Prostate gland (tissue), 2 donors: ENCODE results near the gene IL36RN. TPM values are rescaled to one million over a fixed set of nuclear protein-coding genes. Genes with fewer than 3 reads are reported as not detected.

Source experiments
- DNase-seq: peaks from one replicate; pipeline ENCODE4 v3.0.0-alpha.2; 2019; ENCODE audit warnings: low spot score
- H3K27ac ChIP-seq, 2 donors: fragments of 200-600 bp; sonication (generic); 2 replicates each; pipeline ENCODE4 v1.5.1; 2017 to 2019
- H3K27me3 ChIP-seq: fragments of 200-600 bp; sonication (generic); replicated peaks from 2 replicates; pipeline ENCODE4 v1.5.1; 2019; ENCODE audit not compliant: insufficient read depth
- H3K36me3 ChIP-seq, 2 donors: fragments of 200-600 bp; sonication (generic); 1 replicate in 1 of 2; 2 replicates in 1 of 2; pipeline versions ENCODE4 v1.5.1 to v1.8.1; 2017 to 2019
- H3K4me1 ChIP-seq: fragments of 200-600 bp; sonication (generic); replicated peaks from 2 replicates; pipeline ENCODE4 v1.5.1; 2019
- H3K4me3 ChIP-seq, 2 donors: fragments of 200-600 bp; sonication (generic); 2 replicates each; pipeline ENCODE4 v1.5.1; 2017 to 2019
- H3K9me3 ChIP-seq: fragments of 200-600 bp; sonication (generic); 2 replicates; pipeline ENCODE4 v1.5.1; 2017
- CTCF ChIP-seq, 4 experiments: fragments of 200-600 bp in 2 of 4; fragments of 450-650 bp in 2 of 4; sonication (generic) in 2 of 4; IDR thresholded peaks; 1 replicate in 3 of 4; 2 replicates in 1 of 4; pipeline ENCODE4 v1.5.1; 2016 to 2019; ENCODE audit warnings: antibody characterized with exemption in 4 of 4, mild to moderate bottlenecking in 2 of 4, moderate library complexity in 2 of 4
- POLR2A ChIP-seq: fragments of 450-650 bp; IDR thresholded peaks from one replicate; pipeline ENCODE4 v1.6.1; 2016; ENCODE audit warnings: antibody characterized with exemption, mild to moderate bottlenecking
- POLR2AphosphoS5 ChIP-seq: sonication (generic); formaldehyde crosslinking; IDR thresholded peaks from one replicate; pipeline ENCODE4 v1.6.1; 2017; ENCODE audit warnings: antibody characterized with exemption
- WGBS: methylation state at CpG from one replicate; pipeline ENCODE4 v1.1.5; 2018; 5-methylcytosine and 5-hydroxymethylcytosine counted together
- intact Hi-C: fragments of 100-400 bp; cut with DNase I; formaldehyde crosslinking; loops from one replicate; pipeline ENCODE4 v1.14.2; 2022
- total RNA-seq, 2 donors: library from RNA; depleted of rRNA; stranded (reverse); fragments of >200 nt; gene quantifications; one replicate each; pipeline ENCODE4 v1.1.0, GENCODE V29; 2016

Gene IL36RN
- total RNA-seq, 2 donors from 2014 or later: not detected

- WGBS: 78% methylated on average over 6 of the region's 6 CpGs
- no peak for DNase-seq
- H3K9me3 ChIP-seq: no peaks in the 10 kb centered on the region
- TF ChIP-seq POLR2AphosphoS5 (no peak), POLR2A (no peak), CTCF (IDR thresholded peaks at IDR 0.05) (no peak)
- H3K27me3 ChIP-seq: no peaks in the 10 kb centered on the region
- H3K4me1 ChIP-seq: no peaks in the 10 kb centered on the region
- no peak within 1 kb of the TSS for H3K4me3 ChIP-seq
- H3K27ac ChIP-seq: no peak within 1 kb of the TSS
- no peaks in the 10 kb centered on the region for H3K36me3 ChIP-seq
- intact Hi-C loops: no loop called here
Observed at GRCh38 chr2:113052396-113052917, 6.5 kb upstream of the IL36RN start, which contains the start of gene IL36B. IL36B (minus strand) TSS chr2:113052867.

GRCh38 chr2:113053666-113054065, 5.3 kb upstream of the IL36RN start:
- TF ChIP-seq CTCF (IDR thresholded peaks at IDR 0.05) (no peak), POLR2AphosphoS5 (no peak), POLR2A (no peak)
- intact Hi-C loops: no loop called here
- Histone ChIP-seq H3K36me3 (no peaks in the 10 kb centered on the region), H3K27me3 (no peaks in the 10 kb centered on the region), H3K9me3 (no peaks in the 10 kb centered on the region), H3K4me3 (no peak overlapping the region), H3K4me1 (no peaks in the 10 kb centered on the region), H3K27ac (no peak overlapping the region)
- 82% methylated on average over 3 of the region's 3 CpGs for WGBS
- no peak for DNase-seq

- Histone ChIP-seq H3K9me3 (no peaks in the 10 kb centered on the region), H3K4me1 (no peaks in the 10 kb centered on the region), H3K27ac (no peak overlapping the region), H3K36me3 (no peaks in the 10 kb centered on the region), H3K27me3 (no peaks in the 10 kb centered on the region), H3K4me3 (no peak overlapping the region)
- intact Hi-C loops: no loop called here
- DNase-seq: no peak
- TF ChIP-seq CTCF (IDR thresholded peaks at IDR 0.05) (no peak), POLR2A (no peak), POLR2AphosphoS5 (no peak)
Observed at GRCh38 chr2:113054066-113054465, 4.9 kb upstream of the IL36RN start.

GRCh38 chr2:113056521-113056920, 2.5 kb upstream of the IL36RN start:
- no peak overlapping the region for H3K4me3 ChIP-seq
- intact Hi-C loops: no loop called here
- WGBS: 27% methylated on average over 1 of the region's 1 CpG
- H3K36me3 ChIP-seq: no peaks in the 10 kb centered on the region
- no peak overlapping the region for H3K27ac ChIP-seq
- H3K4me1 ChIP-seq: no peaks in the 10 kb centered on the region
- no peaks in the 10 kb centered on the region for H3K27me3 ChIP-seq
- TF ChIP-seq POLR2A (no peak), POLR2AphosphoS5 (no peak), CTCF (IDR thresholded peaks at IDR 0.05) (no peak)
- H3K9me3 ChIP-seq: no peaks in the 10 kb centered on the region
- no peak for DNase-seq

- no peaks in the 10 kb centered on the region for H3K27me3 ChIP-seq
- H3K9me3 ChIP-seq: no peaks in the 10 kb centered on the region
- no peak overlapping the region for H3K4me3 ChIP-seq
- intact Hi-C loops: no loop called here
- H3K4me1 ChIP-seq: no peaks in the 10 kb centered on the region
- DNase-seq: no peak
- H3K36me3 ChIP-seq: no peaks in the 10 kb centered on the region
- 11% methylated on average over 1 of the region's 1 CpG for WGBS
- no peak overlapping the region for H3K27ac ChIP-seq
- no peak for TF ChIP-seq POLR2AphosphoS5
Observed at GRCh38 chr2:113057117-113057516, 1.9 kb upstream of the IL36RN start.
